ENCODE measurements around the gene NDUFS8. TPM values are rescaled to one million over a fixed set of nuclear protein-coding genes. Genes with fewer than 3 reads are reported as not detected.

The NDUFS8 gene
- total and polyA plus RNA-seq, 2 of the 4 experiments (the other 2 are of a cell fraction): 85.9 to 131 TPM

GRCh38 chr11:68040957-68041591 is 10.6 kb downstream of the NDUFS8 start:
- H3K27ac ChIP-seq (ENCODE audit: insufficient read depth, low read length): peak overlapping the region; percentile 76
- H3K4me2 ChIP-seq (ENCODE audit: low read depth, low read length): peak overlapping the region; percentile 95
- dilution Hi-C loops (cut with HindIII; ENCODE audit: low sequenced_read_pairs, unreplicated experiment): no loop called here
- no TSS peak for BruUV-seq (replicated peaks)
- H4K8ac ChIP-seq (ENCODE audit: low read depth in 2 of 2, low read length in 2 of 2): peak overlapping the region; percentile 80 to 81
- 95% methylated on average over 11 of the region's 23 CpGs; no CpG with 5 or more reads in 1 of the 2 experiments for WGBS, 2 experiments (ENCODE audit: extremely low coverage in 2 of 2, insufficient read length in 1 of 2)
- peaks cover 25% of the 10 kb centered on the region for H3K4me1 ChIP-seq (ENCODE audit: control insufficient read depth, insufficient read depth, low read length)
- H3K9ac ChIP-seq (ENCODE audit: low read depth, low read length): peak overlapping the region; percentile 68
- H2AFZ ChIP-seq (replicated peaks; ENCODE audit: low read length, poor library complexity): peak overlapping the region; percentile 82
- H2BK5ac ChIP-seq (ENCODE audit: low read depth, low read length, poor library complexity, severe bottlenecking): peak overlapping the region; percentile 88
- H3K27me3 ChIP-seq (ENCODE audit: control insufficient read depth, insufficient read depth, low read length): no peaks in the 10 kb centered on the region
- H3K4me3 ChIP-seq (ENCODE audit: insufficient read depth, low read depth, low read length): peak overlapping the region; percentile 74; the same call in 1 of the 2 replicates
- no peaks in the 10 kb centered on the region for H3K9me1 ChIP-seq (ENCODE audit: insufficient read depth, low read length)
- H2AK9ac ChIP-seq (replicated peaks; ENCODE audit: low read depth, low read length, poor library complexity): peak overlapping the region; percentile 94
- H4K20me1 ChIP-seq (ENCODE audit: insufficient read depth, low read length): no peaks in the 10 kb centered on the region; the same call in 1 of the 2 replicates
- in situ Hi-C loops (cut with MboI; ENCODE audit: low sequenced_read_pairs): no loop called here
- no peak for DNase-seq
- POLR2A ChIA-PET (ENCODE audit: unreplicated experiment): no interaction called here
- no peak overlapping the region for H3K18ac ChIP-seq (ENCODE audit: low read depth, low read length)
- 0 out of 2 replicates have a peak overlapping the region, but pooled peaks have one; percentile 55 for H3K14ac ChIP-seq (replicated peaks; ENCODE audit: low read depth, low read length)
- H2BK20ac ChIP-seq (ENCODE audit: low read depth, low read length): no peak overlapping the region
- H3K56ac ChIP-seq (ENCODE audit: extremely low read depth, insufficient read depth, low read length): no peak overlapping the region
- H2BK15ac ChIP-seq (ENCODE audit: low read depth, low read length): no peak overlapping the region
- no peak for ATAC-seq (ENCODE audit: low read depth)
- 0 out of 2 replicates have a peak overlapping the region, but pooled peaks have one; percentile 57 for H2BK120ac ChIP-seq (ENCODE audit: low read depth, low read length)
- H3K4ac ChIP-seq (ENCODE audit: low read depth, low read length): peak overlapping the region; percentile 95
- peak overlapping the region; percentile 85 for H4K5ac ChIP-seq (ENCODE audit: low read depth, low read length)
- CTCF ChIA-PET: no interaction called here
- H2AK5ac ChIP-seq (ENCODE audit: low read depth, low read length): peak overlapping the region; percentile 90
- peaks cover 7 to 49% of the 10 kb centered on the region in 2 experiments; a peak in 3 of 4 replicates for H3K79me1 ChIP-seq (ENCODE audit: low read depth in 1 of 2, low read length in 2 of 2)
- intact Hi-C loops (cut with micrococcal nuclease): no loop called here
- peak overlapping the region; percentile 74 for H4K91ac ChIP-seq (ENCODE audit: insufficient read depth, low read depth, low read length)
- peaks cover 27% of the 10 kb centered on the region for H3K36me3 ChIP-seq (ENCODE audit: control insufficient read depth, insufficient read depth, low read length)
- TF ChIP-seq NFE2L2 (IDR thresholded peaks at IDR 0.05; ENCODE audit: low read depth, low read length) (no peak), USF2 (IDR thresholded peaks at IDR 0.05; ENCODE audit: low read depth, low read length) (no peak), POLR2A (IDR thresholded peaks at IDR 0.05; ENCODE audit: low read depth, low read length) (no peak), MXI1 (IDR thresholded peaks at IDR 0.05; ENCODE audit: borderline replicate concordance, low read depth, low read length) (no peak)
- 0 out of 2 replicates have a peak overlapping the region, but pooled peaks have one; percentile 52 for H3K23ac ChIP-seq (ENCODE audit: low read depth, low read length)
- H3K9me3 ChIP-seq (ENCODE audit: control insufficient read depth, insufficient read depth, low read length): no peaks in the 10 kb centered on the region
